Fibroblast of mammary gland (primary cell): ENCODE data around the gene SLC17A2.

ENCODE experiments used
- DNase-seq: peaks from one replicate; pipeline ENCODE4 v3.0.0-alpha.2; 2010; ENCODE audit warnings: low read depth
- H3K4me3 ChIP-seq: 2 replicates; pipeline ENCODE4 v1.5.1; 2011; ENCODE audit warnings: low read depth, mild to moderate bottlenecking, low read length, moderate library complexity; ENCODE audit not compliant: control insufficient read depth
- CTCF ChIP-seq: conservative IDR thresholded peaks from 2 replicates; pipeline ENCODE4 v1.5.1; 2011; ENCODE audit warnings: low read depth, low read length, inconsistent platforms; ENCODE audit not compliant: control insufficient read depth, insufficient read depth

The SLC17A2 gene

GRCh38 chr6:25898289-25898977 lies 32.1 kb downstream of the SLC17A2 start:
- TF ChIP-seq CTCF, result no peak
- no peak for DNase-seq
- H3K4me3 ChIP-seq, result no peak overlapping the region

DNA sequence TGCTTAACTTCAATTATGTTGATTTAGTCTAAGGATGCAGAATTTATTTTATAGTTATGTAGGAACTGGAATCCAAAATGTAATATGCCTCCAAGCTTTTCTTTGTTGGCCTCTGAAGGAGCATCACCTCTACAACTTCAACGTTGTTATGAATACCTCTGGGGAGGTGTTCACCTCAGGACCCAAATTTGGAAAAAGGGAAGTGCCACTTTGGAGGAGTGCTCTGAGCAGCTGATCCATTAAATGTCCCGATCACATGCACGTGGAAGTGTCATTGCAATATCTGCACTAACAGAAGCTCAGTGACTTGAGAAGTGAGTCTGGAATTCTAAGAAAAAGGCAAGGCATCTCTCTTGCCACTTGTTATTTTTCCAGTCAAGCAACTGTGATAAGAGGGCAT lies 34.2 kb downstream of the SLC17A2 start:
- TF ChIP-seq CTCF, result no peak
- DNase-seq, result no peak

DNA sequence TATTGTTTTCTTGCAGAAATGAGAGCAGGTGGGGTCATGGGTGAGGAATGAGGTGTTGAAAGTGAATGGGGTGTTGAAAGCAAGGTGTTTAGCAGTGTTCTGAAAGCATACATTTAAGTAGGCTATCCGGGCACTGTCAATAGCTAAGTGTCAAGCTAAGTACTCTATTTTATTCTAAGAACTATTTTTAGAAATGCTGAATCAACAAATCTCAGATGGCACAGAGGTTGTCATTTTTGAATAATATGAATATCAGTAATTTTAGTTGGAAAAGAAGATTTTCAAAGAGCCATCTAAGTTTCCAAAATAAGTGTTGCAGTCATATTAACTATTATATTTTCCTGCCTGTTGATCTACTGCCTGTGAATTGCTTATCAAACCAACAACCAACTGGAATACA lies 34.7 kb downstream of the SLC17A2 start:
- DNase-seq, result no peak
- TF ChIP-seq CTCF, result no peak
- H3K4me3 ChIP-seq, result no peak overlapping the region

More for the DNA sequence above, 34.2 kb downstream of the SLC17A2 start:
- no peak overlapping the region for H3K4me3 ChIP-seq

GRCh38 chr6:25893778-25894177 lies 36.7 kb downstream of the SLC17A2 start:
- DNase-seq, result no peak
- no peak overlapping the region for H3K4me3 ChIP-seq
- TF ChIP-seq CTCF, result no peak

- DNase-seq, result no peak
- no peak overlapping the region for H3K4me3 ChIP-seq
- no peak for TF ChIP-seq CTCF
Measured at GRCh38 chr6:25892877-25893276, 37.6 kb downstream of the SLC17A2 start.

GRCh38 chr6:25889877-25890853 lies 40.3 kb downstream of the SLC17A2 start:
- DNase-seq, result peak; percentile 67

More at GRCh38 chr6:25889877-25890853, 40.3 kb downstream of the SLC17A2 start:
- H3K4me3 ChIP-seq, result no peak overlapping the region
- peak; percentile 61 for TF ChIP-seq CTCF
